ENCODE data around the gene NLK. TPM values are rescaled to one million over a fixed set of nuclear protein-coding genes. Genes with fewer than 3 reads are reported as not detected.

Gene NLK
- total RNA-seq, 1 donor from 2014 or later = 14.1 TPM

Other genes starting within 250 kb of the NLK start
- not detected in 2 replicates for gene NOS2, start 242.1 kb upstream of the NLK start, total RNA-seq
- 2.1 and 3.3 TPM in 2 replicates for gene LYRM9, start 149.3 kb upstream of the NLK start, total RNA-seq